Activated CD4-positive, alpha-beta memory T cell treated with anti-CD3 and anti-CD28 coated beads, Interleukin-2, amount 10 ng/mL, durations not matched to agents 7 days and 5 days (primary cell): ENCODE data around the gene CREB1. TPM values are rescaled to one million over a fixed set of nuclear protein-coding genes. Genes with fewer than 3 reads are reported as not detected.

ENCODE experiments used
- total RNA-seq, 2 experiments: library from RNA; stranded (reverse); gene quantifications; one replicate each; pipeline ENCODE4 v1.2.3, GENCODE V29; 2021

Gene CREB1
- total RNA-seq, 2 experiments from 2014 or later: 91.3 to 99.1 TPM

Other genes with a start within 250 kb of the CREB1 start
- gene METTL21A, start 95.4 kb downstream of the CREB1 start, total RNA-seq: 10 to 100 TPM; 13.6 to 15.7 TPM
- gene CCNYL1, start 181.7 kb downstream of the CREB1 start, total RNA-seq: 1 to 10 TPM; 6.1 TPM
- under 1 TPM; 0.40 to 0.55 TPM for gene FZD5, start 239.9 kb downstream of the CREB1 start, total RNA-seq